GM12878 (cell line): Measurements from ENCODE around the gene ZNF619.
A peak's percentile ranks its signal among the peaks of the same experiment; 100 is the strongest.

Experiments
- BCL11A ChIP-seq: IDR thresholded peaks from 2 replicates; pipeline ENCODE4 v1.6.1; 2011; ENCODE audit warnings: low read depth, low read length
- BRCA1 ChIP-seq: IDR thresholded peaks from 2 replicates; pipeline ENCODE4 v1.6.1; 2011; ENCODE audit warnings: low read depth, low read length, improper control_type of control experiment
- CEBPB ChIP-seq, 2 experiments: fragments of 150-350 bp in 1 of 2; IDR thresholded peaks; 2 replicates each; pipeline ENCODE4 v1.6.1; 2012 to 2014; ENCODE audit warnings: low read depth in 2 of 2, low read length in 2 of 2, borderline replicate concordance in 1 of 2, inconsistent platforms in 1 of 2
- CREB1 ChIP-seq: IDR thresholded peaks from 2 replicates; pipeline ENCODE4 v1.6.1; 2012; ENCODE audit warnings: low read depth, mild to moderate bottlenecking, inconsistent platforms
- CTCF ChIP-seq, 3 experiments: IDR thresholded peaks in 2 of 3; conservative IDR thresholded peaks in 1 of 3; 2 replicates each; pipeline ENCODE4 v1.5.1; 2011; ENCODE audit warnings: low read depth in 3 of 3, low read length in 3 of 3, mild to moderate bottlenecking in 3 of 3, control low read depth in 2 of 3, moderate library complexity in 2 of 3, inconsistent platforms in 1 of 3, mixed read lengths in 1 of 3; ENCODE audit not compliant: control insufficient read depth in 2 of 3, insufficient read depth in 1 of 3; ENCODE audit errors: extremely low read depth in 1 of 3
- EZH2 ChIP-seq: IDR thresholded peaks from 2 replicates; pipeline ENCODE4 v1.6.1; 2012; ENCODE audit warnings: low read depth, mild to moderate bottlenecking, control low read depth, inconsistent platforms, low read length, borderline replicate concordance; ENCODE audit not compliant: control insufficient read depth
- HDGF ChIP-seq: fragments of 450-650 bp; IDR thresholded peaks from 2 replicates; pipeline ENCODE4 v1.6.1; 2016; ENCODE audit warnings: antibody characterized with exemption
- MXI1 ChIP-seq: fragments of 150-350 bp; IDR thresholded peaks from 2 replicates; pipeline ENCODE4 v1.6.1; 2011; ENCODE audit warnings: low read depth, mild to moderate bottlenecking, inconsistent platforms, low read length, improper control_type of control experiment
- POLR2A ChIP-seq: IDR thresholded peaks from 2 replicates; pipeline ENCODE4 v1.6.1; 2011; ENCODE audit warnings: low read depth, mild to moderate bottlenecking, low read length
- RB1 ChIP-seq: fragments of 450-650 bp; formaldehyde crosslinking; IDR thresholded peaks from 2 replicates; pipeline ENCODE4 v1.6.1; 2017; ENCODE audit warnings: mild to moderate bottlenecking, borderline replicate concordance
- SREBF1 ChIP-seq: IDR thresholded peaks from 2 replicates; pipeline ENCODE4 v1.6.1; 2012; ENCODE audit warnings: mild to moderate bottlenecking, low read length
- ZBED1 ChIP-seq: IDR thresholded peaks from 2 replicates; pipeline ENCODE4 v1.6.1; 2016; ENCODE audit warnings: borderline replicate concordance

- peak; percentile 32; the same call in 1 of the 2 replicates for TF ChIP-seq BCL11A
- peak; percentile 98 for TF ChIP-seq POLR2A
- TF ChIP-seq MXI1 = peak; percentile 87
- no peak for TF ChIP-seq BRCA1
- no peak; the same call in 1 of the 2 replicates for TF ChIP-seq CREB1
- TF ChIP-seq CTCF (IDR thresholded peaks at IDR 0.05 in 2 of 3, conservative IDR thresholded peaks at IDR 0.05 in 1 of 3; ENCODE audit: control insufficient read depth in 2 of 3, extremely low read depth in 1 of 3, insufficient read depth in 1 of 3, low read depth in 3 of 3, low read length in 3 of 3) = no peak; a peak in 1 of 6 replicates
- no peak for TF ChIP-seq EZH2
- no peak for TF ChIP-seq ZBED1
- TF ChIP-seq RB1 = peak; percentile 54; the same call in 1 of the 2 replicates
- TF ChIP-seq CEBPB (IDR thresholded peaks at IDR 0.05; ENCODE audit: borderline replicate concordance in 1 of 2, low read depth in 2 of 2, low read length in 2 of 2) = no peak
- no peak for TF ChIP-seq HDGF
- TF ChIP-seq SREBF1 = 0 out of 2 replicates have a peak, but pooled peaks have one; percentile 32
These were observed 47.8 kb downstream of the ZNF619 start, which contains the start of gene ZNF621 for GRCh38 chr3:40524568-40525285.
